Spleen (tissue), 7 donors: ENCODE results near the gene CYTH4.

Source experiments
- CTCF ChIP-seq, 11 experiments: fragments of 200-600 bp in 7 of 11; fragments of 450-650 bp in 4 of 11; sonication (generic) in 4 of 11; IDR thresholded peaks in 8 of 11; conservative IDR thresholded peaks in 3 of 11; 1 replicate in 7 of 11; 2 replicates in 4 of 11; pipeline versions ENCODE4 v1.4.0 to v1.8.0; 2016 to 2021; ENCODE audit warnings: antibody characterized with exemption in 11 of 11, inconsistent platforms in 4 of 11, mild to moderate bottlenecking in 1 of 11
- POLR2A ChIP-seq, 3 donors: fragments of 450-650 bp; IDR thresholded peaks; one replicate each; pipeline ENCODE4 v1.5.1; 2017; ENCODE audit warnings: antibody characterized with exemption in 3 of 3, mild to moderate bottlenecking in 1 of 3
- POLR2AphosphoS5 ChIP-seq, 3 donors: sonication (generic); formaldehyde crosslinking; IDR thresholded peaks; one replicate each; pipeline ENCODE4 v1.5.1; 2017; ENCODE audit warnings: antibody characterized with exemption in 3 of 3
- donor health status: DM: no; HTN: no; CAD: no; lungs with moderate emphysema.
- donor health status: DM: no; HTN: no; CAD: no.
- donor health status: DM: no; HTN: no; CAD: no.

GRCh38 chr22:37354670-37355069 is 72.4 kb downstream of the CYTH4 start:
- TF ChIP-seq POLR2A (IDR thresholded peaks at IDR 0.05) (no peak), POLR2AphosphoS5 (IDR thresholded peaks at IDR 0.05) (no peak), CTCF (IDR thresholded peaks at IDR 0.05 in 8 of 11, conservative IDR thresholded peaks at IDR 0.05 in 3 of 11) (no peak)
